HG03025 (cell line): ENCODE data around the gene SLC6A5.
A peak's percentile ranks its signal among the peaks of the same experiment; 100 is the strongest.

ENCODE experiments used
- ATAC-seq: cut with Tn5 transposase; IDR thresholded peaks from one replicate; pipeline ENCODE4 v1.9.1; 2021; ENCODE audit warnings: mild to moderate bottlenecking, moderate library complexity; ENCODE audit not compliant: unreplicated experiment, low FRiP score

SLC6A5 gene

GRCh38 chr11:20618083-20618482 is 18.7 kb downstream of the SLC6A5 start:
- no peak for ATAC-seq

- ATAC-seq: no peak
Observed at GRCh38 chr11:20620988-20621387, 21.6 kb downstream of the SLC6A5 start.

DNA sequence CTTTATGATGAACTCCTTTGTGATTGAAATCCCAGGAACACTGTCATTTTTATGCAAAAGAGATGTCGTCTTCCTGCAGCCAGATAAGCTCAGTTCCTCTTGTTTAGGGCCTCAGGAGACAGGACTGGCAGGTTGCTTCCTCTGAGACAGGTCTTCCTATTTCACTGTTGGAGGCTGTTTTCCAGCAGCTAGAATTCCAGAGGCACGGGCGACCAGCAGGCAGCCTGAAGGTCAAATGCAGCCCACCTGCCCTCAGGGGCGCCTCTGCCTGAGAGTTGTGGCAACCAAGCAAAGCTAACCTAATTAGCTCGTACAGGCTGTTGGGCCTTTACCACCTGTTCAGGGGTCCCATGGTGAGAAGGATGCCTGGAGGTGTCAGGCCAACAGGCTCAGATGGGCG is 22.3 kb downstream of the SLC6A5 start:
- no peak for ATAC-seq

GRCh38 chr11:20623252-20623651 is 23.8 kb downstream of the SLC6A5 start:
- peak; percentile 42 for ATAC-seq

DNA sequence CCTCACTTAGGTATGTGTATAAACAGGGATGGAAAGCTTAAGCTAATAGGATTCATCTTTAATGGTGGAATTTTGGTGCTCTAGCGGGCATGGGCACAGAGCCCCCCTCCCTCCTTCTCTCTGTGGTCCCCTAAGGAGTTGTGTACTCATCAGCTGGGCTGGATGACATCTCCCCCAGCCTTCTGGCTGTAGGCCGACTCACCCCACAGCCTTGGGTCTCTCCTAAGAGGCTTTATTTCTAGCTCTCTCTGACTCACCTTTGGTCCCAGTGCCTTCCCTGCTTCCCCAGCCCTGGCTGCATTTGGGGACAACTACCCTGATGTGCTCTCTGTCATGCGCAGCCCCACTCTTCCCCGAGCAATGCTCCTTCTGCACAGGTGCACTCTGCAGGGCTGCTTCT is 26.9 kb downstream of the SLC6A5 start:
- ATAC-seq: no peak

DNA sequence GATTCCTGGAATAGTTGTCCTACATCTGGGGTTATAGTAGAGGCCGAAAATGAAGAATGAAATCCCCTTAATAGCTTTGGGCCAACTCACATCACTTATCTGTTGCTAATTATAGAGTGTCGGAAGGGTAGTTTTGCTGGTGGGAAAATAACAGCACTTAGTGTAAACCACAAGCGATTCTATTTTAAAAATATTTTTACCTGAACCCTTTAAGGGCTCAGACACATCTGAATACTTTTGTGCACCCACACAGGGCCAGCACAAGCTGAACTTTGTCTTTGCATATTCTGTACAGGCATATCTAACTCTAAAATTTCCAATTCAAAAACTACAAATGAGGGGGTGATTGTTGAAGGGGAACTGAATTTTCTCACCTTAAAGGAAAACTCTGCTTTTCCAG is 27.6 kb downstream of the SLC6A5 start:
- no peak for ATAC-seq

DNA sequence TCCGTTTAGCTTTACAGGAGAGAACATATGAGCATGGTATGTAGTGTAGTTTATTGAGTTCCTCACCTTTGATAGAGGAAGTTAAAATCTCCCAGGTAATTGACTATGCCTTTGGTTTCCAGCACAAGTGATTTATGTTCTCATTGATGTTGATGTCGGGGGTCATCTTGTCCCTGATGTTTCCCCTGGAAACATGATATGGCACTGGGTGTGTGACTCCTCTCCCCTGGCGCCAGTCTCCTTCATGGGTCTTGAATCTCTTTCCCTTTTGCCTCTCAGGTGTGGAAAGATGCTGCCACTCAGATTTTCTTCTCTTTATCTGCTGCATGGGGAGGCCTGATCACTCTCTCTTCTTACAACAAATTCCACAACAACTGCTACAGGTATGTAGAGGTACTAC is 28.3 kb downstream of the SLC6A5 start:
- no peak for ATAC-seq

GRCh38 chr11:20631519-20632168 is 32.2 kb downstream of the SLC6A5 start:
- no peak for ATAC-seq

DNA sequence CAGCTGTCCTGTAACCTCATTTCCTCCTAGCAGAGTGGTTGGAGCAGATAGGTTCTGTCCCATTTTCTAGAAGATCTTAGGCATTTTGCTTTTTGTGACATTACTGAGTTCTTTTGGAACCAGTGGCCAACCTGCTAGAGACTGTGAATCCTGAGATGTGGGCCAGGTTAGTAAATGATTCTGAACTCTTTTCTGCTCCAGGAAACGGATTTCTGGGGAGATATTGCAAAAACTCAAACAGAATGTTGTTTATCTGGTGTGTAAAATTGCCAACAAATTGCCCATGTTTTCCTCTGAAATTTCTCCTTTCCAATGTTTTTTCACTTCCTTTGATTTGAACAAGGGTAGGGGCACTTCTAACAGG is 32.7 kb downstream of the SLC6A5 start:
- no peak for ATAC-seq

DNA sequence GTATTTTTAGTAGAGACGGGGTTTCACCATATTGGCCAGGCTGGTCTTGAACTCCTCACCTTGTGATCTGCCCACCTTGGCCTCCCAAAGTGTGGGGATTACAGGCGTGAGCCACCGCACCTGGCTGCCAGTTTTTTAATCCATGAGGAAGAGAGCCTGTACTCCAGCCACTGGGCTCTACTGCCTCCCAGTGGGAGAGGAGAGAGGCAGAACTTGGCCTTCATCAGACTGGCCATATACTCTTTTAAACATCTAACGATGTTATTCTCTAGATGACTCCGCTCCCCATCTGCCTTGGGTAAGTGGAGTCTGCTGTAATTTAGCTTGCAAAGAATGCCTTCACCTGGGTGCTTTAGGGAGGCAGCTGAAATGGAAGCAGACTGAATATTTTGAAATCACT is 34.6 kb downstream of the SLC6A5 start:
- no peak for ATAC-seq

DNA sequence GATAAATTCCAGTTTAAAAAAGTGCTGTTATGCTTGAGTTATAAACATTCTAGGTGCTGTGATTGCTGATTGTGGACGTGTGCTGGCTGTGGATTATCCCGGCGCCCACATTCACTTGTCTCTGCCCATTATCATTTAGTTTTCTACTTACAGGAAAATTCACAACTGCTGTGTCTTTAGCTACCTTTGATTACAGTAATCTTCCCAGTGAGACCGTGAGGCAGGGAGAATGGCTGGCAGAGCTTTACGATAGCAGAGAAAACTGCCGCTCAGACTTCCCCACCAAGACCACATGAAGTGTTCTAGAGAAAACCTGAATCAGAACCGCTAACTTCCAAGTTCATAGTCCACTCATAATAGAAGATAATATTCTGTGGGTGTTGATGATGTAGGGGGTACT is 35.4 kb downstream of the SLC6A5 start:
- no peak for ATAC-seq

DNA sequence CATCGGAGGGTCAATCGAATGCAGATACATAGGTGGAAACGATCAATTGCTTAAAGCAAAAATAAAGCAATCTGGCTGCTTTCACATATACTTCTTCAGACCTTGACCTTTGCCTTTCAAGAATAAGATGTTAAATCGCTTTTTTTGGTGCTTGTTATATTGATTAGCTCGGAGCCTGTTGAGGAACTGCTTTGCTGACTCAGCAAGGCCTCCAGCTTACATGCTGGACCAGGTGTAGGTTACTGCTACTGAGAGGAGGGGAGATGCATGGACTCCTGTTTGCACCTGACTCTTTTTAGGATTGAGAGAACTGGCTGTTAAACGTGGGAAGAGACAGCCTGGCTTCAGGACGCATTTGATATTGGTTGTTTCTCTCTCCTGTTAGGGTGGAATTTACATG is 38.7 kb downstream of the SLC6A5 start:
- no peak for ATAC-seq

- ATAC-seq: no peak
Observed at GRCh38 chr11:20639688-20640087, 40.3 kb downstream of the SLC6A5 start.

GRCh38 chr11:20640401-20640800 is 41.0 kb downstream of the SLC6A5 start:
- no peak for ATAC-seq

DNA sequence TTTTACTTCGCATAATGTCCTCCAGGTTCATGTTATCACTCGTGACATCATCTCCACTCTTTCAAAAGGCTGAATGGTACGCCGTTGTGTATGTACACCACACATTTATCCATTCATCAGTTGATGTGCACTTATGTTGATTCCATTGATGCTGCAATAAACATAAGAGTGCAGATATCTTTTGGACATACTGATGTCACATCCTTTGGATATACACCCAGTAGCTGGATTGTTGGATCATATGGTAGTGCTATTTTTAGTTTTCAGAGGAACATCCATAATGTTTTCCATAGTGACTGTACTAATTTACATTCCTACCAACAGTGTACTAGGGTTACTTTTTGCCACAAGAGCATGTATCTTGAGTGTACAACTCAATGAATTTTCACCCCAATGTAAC is 45.0 kb downstream of the SLC6A5 start:
- no peak for ATAC-seq

GRCh38 chr11:20647976-20648565 is 48.7 kb downstream of the SLC6A5 start:
- ATAC-seq: no peak

- ATAC-seq: no peak
Observed at GRCh38 chr11:20652150-20652806, 52.9 kb downstream of the SLC6A5 start.

DNA sequence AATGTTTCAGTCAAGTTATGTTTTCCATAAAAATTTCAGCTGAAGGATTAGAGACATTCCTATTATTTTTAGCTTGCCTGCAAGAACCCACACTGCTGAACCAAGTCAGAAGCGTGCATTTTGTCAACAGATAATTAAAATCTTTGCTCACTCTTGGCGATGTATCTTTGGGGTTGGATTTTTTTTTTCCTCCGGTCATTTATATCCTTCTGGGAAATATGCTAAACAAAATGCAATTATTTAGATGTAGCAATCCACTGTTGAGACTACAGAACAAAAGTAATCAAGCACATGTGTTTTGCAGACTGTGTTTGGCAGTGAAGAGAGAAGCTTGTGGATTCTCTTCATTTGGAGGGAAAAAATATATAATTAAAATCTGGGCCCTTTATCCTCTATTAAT is 54.6 kb downstream of the SLC6A5 start:
- ATAC-seq: no peak

GRCh38 chr11:20656901-20657300 is 57.5 kb downstream of the SLC6A5 start:
- ATAC-seq: no peak

- ATAC-seq: no peak
Observed at GRCh38 chr11:20658135-20658534, 58.7 kb downstream of the SLC6A5 start.

GRCh38 chr11:20661445-20661844 is 62.0 kb downstream of the SLC6A5 start:
- no peak for ATAC-seq

DNA sequence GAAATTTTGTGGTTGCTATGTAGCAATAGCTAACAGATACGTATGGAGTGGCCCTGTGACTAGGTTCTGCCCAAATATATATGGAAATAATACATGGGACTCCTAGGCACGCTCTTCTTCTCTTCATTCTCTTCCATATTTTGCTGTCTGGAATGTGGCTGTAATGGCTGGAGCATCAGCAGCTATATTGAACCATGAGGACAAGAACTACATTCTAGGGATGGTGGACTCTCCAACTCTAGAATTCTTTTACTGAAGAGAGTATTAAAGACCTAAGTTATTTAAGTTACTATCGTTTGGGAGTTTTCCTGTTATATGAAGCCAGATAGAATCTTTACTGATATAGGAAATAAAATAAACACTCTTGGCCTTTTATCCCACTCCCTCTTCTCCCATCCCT is 62.4 kb downstream of the SLC6A5 start:
- no peak for ATAC-seq
